Measurements from ENCODE around the gene MGRN1.

Gene MGRN1

DNA sequence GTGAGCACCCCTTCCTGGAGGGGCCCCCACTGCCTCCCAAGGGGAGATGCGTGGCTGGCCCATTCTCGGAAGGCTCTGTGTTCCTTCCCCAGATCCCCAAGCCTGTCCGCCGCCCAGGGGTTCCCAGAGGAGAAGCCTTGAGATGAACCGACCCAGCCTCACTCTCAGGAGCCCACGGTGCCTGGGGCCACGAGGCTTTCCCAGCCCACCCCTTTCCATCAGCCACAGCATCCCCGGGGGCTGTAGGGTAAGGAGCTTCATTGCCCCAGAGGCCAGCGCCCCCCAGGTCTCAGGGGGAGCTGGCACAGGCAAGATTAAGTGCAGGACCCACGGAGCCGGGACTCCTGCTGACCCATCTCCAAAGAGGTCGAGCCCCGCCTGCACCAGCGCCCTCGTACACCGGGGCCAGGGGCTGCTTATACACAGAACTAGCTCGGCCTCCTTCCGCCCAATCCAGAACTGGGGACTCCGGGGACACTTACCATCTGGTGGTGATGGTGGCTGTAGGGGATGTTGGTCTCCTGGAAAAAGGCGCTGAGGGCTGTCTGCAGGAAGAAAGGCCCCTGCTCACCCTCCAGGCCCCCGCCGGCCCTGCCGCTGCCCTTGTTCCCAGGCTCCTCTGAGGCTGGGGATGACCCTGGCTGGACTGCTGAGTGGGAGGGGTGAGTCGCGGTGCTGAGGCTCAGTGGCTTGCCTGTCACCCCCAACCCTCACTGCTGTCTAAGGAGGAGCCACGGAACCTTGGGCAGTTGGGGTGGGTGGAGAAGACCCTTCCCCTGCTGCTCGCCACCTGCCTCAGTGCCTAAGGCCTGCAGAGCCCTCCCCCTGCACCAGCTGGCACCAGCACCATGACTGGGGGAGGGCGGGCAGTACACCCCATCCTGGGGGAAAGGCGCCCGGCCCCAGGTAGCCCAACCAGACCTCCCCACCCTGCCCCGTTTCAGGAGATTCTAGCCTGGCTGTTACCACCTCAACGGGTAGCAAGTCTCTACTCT, 14.3 kb upstream of the MGRN1 start:
- no peak overlapping the region for H3K4me2 ChIP-seq (ENCODE audit: insufficient read depth, low read length)
- H2AFZ ChIP-seq (ENCODE audit: low read depth, low read length) = no peak overlapping the region
- H3K27ac ChIP-seq (ENCODE audit: low read length) = no peak overlapping the region
- no peak overlapping the region for H3K9ac ChIP-seq (ENCODE audit: low read depth, low read length)
- peaks cover 65% of the 10 kb centered on the region for H4K20me1 ChIP-seq (ENCODE audit: insufficient read depth, low read length)
- H3K4me3 ChIP-seq (ENCODE audit: low read depth in 1 of 2, low read length in 2 of 2) = no peak overlapping the region
- peaks cover 23% of the 10 kb centered on the region for H3K4me1 ChIP-seq (ENCODE audit: insufficient read depth, low read length)
- H3K9me3 ChIP-seq (ENCODE audit: insufficient read depth, low read length, severe bottlenecking) = no peaks in the 10 kb centered on the region
- TF ChIP-seq, protein P1, sequence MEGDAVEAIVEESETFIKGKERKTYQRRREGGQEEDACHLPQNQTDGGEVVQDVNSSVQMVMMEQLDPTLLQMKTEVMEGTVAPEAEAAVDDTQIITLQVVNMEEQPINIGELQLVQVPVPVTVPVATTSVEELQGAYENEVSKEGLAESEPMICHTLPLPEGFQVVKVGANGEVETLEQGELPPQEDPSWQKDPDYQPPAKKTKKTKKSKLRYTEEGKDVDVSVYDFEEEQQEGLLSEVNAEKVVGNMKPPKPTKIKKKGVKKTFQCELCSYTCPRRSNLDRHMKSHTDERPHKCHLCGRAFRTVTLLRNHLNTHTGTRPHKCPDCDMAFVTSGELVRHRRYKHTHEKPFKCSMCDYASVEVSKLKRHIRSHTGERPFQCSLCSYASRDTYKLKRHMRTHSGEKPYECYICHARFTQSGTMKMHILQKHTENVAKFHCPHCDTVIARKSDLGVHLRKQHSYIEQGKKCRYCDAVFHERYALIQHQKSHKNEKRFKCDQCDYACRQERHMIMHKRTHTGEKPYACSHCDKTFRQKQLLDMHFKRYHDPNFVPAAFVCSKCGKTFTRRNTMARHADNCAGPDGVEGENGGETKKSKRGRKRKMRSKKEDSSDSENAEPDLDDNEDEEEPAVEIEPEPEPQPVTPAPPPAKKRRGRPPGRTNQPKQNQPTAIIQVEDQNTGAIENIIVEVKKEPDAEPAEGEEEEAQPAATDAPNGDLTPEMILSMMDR (IDR thresholded peaks at IDR 0.05; ENCODE audit: borderline replicate concordance, extremely low read depth, low read length, poor library complexity, severe bottlenecking) = no peak
- TF ChIP-seq EZH2 (IDR thresholded peaks at IDR 0.05; ENCODE audit: borderline replicate concordance, low read depth, low read length, severe bottlenecking) = no peak
- peaks cover 47% of the 10 kb centered on the region for H3K79me2 ChIP-seq (ENCODE audit: insufficient read depth, low read length)
- peaks cover 33% of the 10 kb centered on the region for H3K36me3 ChIP-seq (ENCODE audit: insufficient read depth, low read length)
- ATAC-seq (ENCODE audit: insufficient read depth, low read depth) = no peak
- no peak for DNase-seq
- H3K27me3 ChIP-seq (ENCODE audit: insufficient read depth, low read length, poor library complexity) = no peaks in the 10 kb centered on the region

DNA sequence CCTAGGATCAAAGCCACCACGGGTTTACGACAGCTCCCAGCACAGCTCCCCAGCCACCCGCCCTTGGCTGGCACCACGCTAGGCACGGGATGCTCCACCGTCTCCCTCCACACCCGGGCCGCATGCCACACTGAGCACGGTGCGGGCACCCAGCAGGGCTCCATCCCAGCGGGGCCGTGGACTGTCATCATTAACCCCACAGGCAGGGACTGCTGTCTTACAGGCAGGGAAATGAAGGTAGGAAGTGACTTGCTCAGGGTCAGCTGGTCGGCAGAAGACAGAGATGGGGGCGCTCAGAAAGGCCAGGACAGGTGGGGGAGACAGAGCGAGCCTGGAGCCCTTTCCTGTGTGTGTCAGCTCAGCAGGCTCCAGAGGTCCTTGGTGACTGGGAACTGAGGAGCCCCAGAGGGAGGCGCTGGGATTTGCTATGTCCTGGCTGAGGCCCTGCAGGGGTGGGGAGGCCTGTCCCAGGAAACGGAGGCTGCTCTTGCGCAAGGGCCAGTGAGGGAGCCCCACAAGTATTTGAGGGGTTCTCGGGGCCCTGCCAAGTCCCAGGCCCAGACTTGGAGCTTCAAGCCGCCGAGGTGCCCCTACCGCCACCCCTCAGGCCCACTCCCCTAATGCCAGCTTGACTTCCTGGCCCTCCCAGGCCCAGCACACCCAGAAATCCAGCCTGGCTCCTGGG, 13.1 kb upstream of the MGRN1 start:
- Histone ChIP-seq H3K4me1 (ENCODE audit: insufficient read depth, low read length) (peaks cover 31% of the 10 kb centered on the region), H3K27me3 (ENCODE audit: insufficient read depth, low read length, poor library complexity) (no peaks in the 10 kb centered on the region), H4K20me1 (ENCODE audit: insufficient read depth, low read length) (peaks cover 65% of the 10 kb centered on the region), H3K27ac (ENCODE audit: low read length) (no peak overlapping the region), H3K79me2 (ENCODE audit: insufficient read depth, low read length) (peaks cover 53% of the 10 kb centered on the region), H3K9ac (ENCODE audit: low read depth, low read length) (no peak overlapping the region), H3K36me3 (ENCODE audit: insufficient read depth, low read length) (peaks cover 33% of the 10 kb centered on the region), H3K9me3 (ENCODE audit: insufficient read depth, low read length, severe bottlenecking) (no peaks in the 10 kb centered on the region), H3K4me2 (ENCODE audit: insufficient read depth, low read length) (0 out of 2 replicates have a peak overlapping the region, but pooled peaks have one; percentile 5), H3K4me3 (ENCODE audit: low read depth in 1 of 2, low read length in 2 of 2) (no peak overlapping the region), H2AFZ (ENCODE audit: low read depth, low read length) (no peak overlapping the region)
- ATAC-seq (ENCODE audit: insufficient read depth, low read depth) (no peak), DNase-seq (no peak)
- no peak for TF ChIP-seq EZH2 (IDR thresholded peaks at IDR 0.05; ENCODE audit: borderline replicate concordance, low read depth, low read length, severe bottlenecking)
- TF ChIP-seq, protein P1 (IDR thresholded peaks at IDR 0.05; ENCODE audit: borderline replicate concordance, extremely low read depth, low read length, poor library complexity, severe bottlenecking) = no peak

GRCh38 chr16:4612474-4612931, 12.1 kb upstream of the MGRN1 start:
- H2AFZ ChIP-seq (ENCODE audit: low read depth, low read length) = no peak overlapping the region
- H4K20me1 ChIP-seq (ENCODE audit: insufficient read depth, low read length) = peaks cover 60% of the 10 kb centered on the region
- H3K4me1 ChIP-seq (ENCODE audit: insufficient read depth, low read length) = peaks cover 40% of the 10 kb centered on the region
- no peaks in the 10 kb centered on the region for H3K27me3 ChIP-seq (ENCODE audit: insufficient read depth, low read length, poor library complexity)
- H3K9ac ChIP-seq (ENCODE audit: low read depth, low read length) = peak overlapping the region; percentile 82; the same call in 1 of the 2 replicates
- H3K79me2 ChIP-seq (ENCODE audit: insufficient read depth, low read length) = peaks cover 63% of the 10 kb centered on the region
- no peak for ATAC-seq (ENCODE audit: insufficient read depth, low read depth)
- H3K4me3 ChIP-seq (ENCODE audit: low read depth in 1 of 2, low read length in 2 of 2) = peak overlapping the region in 1 of 2 experiments; percentile 66; a peak in 2 of 4 replicates
- H3K9me3 ChIP-seq (ENCODE audit: insufficient read depth, low read length, severe bottlenecking) = no peaks in the 10 kb centered on the region
- no peak for DNase-seq
- H3K27ac ChIP-seq (ENCODE audit: low read length) = no peak overlapping the region
- TF ChIP-seq, protein P1 (IDR thresholded peaks at IDR 0.05; ENCODE audit: borderline replicate concordance, extremely low read depth, low read length, poor library complexity, severe bottlenecking) = peak; percentile 10
- no peak for TF ChIP-seq EZH2 (IDR thresholded peaks at IDR 0.05; ENCODE audit: borderline replicate concordance, low read depth, low read length, severe bottlenecking)
- H3K4me2 ChIP-seq (ENCODE audit: insufficient read depth, low read length) = peak overlapping the region; percentile 92
- peaks cover 33% of the 10 kb centered on the region for H3K36me3 ChIP-seq (ENCODE audit: insufficient read depth, low read length)
